Activated CD4-positive, alpha-beta T cell treated with anti-CD3 and anti-CD28 coated beads for 4 hours (primary cell): ENCODE results near the gene PLEKHA8.

Experiments
- DNase-seq, 2 donors: peaks; one replicate each; pipeline ENCODE4 v3.0.0-alpha.2; 2020

Gene PLEKHA8

DNA sequence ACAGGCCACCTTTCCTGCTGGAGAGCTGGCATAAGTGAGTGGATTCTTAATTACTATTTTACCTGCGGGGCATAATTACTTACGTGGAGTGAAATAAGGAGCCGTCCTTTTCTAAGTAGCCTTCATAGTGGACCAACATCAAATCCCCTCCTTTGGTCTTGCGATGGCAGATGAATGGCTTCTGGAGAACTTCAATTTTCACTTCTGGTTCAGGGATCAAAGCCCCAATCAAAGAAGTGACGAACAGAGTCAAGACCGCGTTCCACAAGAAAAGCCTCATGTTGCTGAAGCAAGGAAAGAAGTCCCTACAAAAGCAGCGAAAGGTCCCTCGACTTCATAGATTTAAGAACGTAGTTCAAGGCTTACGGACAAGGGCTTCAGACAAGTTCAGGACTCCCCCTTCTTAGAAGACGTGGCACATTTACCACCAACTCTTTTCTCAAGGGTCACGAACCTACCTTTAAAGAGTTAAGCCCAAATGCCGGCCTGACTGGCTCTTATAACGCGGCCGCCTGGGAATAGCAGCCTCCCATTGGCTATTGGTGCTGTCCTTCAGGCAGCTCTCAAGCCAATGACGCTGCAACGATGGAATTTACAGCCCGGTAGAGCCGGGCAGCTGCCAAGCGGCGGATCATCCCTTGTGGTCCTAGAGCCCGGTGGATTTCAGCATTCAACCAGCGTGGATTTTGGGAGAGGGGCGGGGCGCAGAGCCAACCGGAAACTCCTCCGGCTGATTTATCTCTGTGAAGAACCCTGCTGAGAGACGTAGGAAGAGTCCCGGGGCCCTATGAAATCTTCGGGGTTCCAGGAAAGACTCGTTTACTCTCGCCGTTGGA, 1.8 kb upstream of the PLEKHA8 start, which contains the start of gene FKBP14:
FKBP14 (minus strand) TSS at position 474 of the 836 bp plus-strand sequence; CDS start at position 280, 194 bp downstream.
- peak; percentile 87 to 91 for DNase-seq

DNA sequence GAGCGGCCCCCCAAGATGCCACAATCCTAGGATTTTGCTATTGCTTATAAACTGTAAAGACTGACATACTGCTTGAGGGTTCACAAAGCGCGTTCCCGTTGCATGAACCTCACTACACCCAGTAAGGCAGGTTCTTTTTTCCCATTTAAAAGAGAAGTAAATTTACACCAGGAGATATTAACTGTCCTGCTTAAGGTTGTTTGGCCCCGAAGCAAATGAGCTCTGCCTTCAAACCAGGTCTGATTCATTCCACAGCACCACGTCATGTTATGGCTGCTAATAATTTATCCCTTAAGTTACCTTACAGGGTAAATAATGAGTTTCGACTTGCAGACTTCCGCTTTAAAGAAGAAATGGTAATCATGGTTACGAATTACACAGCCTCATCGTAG, 1.2 kb upstream of the PLEKHA8 start:
- DNase-seq, result peak; percentile 22 to 35

DNA sequence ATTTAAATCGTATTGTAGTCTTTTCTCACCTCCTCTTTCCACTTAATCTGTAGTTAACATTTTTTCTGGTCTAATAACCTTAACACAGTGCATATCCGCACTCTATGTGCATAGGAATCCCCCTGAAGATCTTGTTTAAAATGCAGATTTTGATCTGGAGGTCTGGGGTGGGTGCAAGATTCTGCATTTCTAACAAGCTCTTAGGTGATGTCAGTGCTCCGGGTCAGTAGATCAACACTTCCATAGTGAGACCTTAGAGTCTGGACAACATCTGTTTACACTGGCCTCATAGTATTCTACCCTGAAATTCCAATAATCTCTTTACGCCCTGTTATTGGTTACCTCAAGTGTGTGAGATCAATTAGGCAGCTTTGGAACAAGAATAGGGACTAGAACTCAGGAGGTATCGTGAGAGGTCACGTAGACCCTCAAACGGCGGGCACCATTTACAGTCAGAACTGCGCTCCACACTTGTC, 434 bp upstream of the PLEKHA8 start:
- DNase-seq, result no peak

DNA sequence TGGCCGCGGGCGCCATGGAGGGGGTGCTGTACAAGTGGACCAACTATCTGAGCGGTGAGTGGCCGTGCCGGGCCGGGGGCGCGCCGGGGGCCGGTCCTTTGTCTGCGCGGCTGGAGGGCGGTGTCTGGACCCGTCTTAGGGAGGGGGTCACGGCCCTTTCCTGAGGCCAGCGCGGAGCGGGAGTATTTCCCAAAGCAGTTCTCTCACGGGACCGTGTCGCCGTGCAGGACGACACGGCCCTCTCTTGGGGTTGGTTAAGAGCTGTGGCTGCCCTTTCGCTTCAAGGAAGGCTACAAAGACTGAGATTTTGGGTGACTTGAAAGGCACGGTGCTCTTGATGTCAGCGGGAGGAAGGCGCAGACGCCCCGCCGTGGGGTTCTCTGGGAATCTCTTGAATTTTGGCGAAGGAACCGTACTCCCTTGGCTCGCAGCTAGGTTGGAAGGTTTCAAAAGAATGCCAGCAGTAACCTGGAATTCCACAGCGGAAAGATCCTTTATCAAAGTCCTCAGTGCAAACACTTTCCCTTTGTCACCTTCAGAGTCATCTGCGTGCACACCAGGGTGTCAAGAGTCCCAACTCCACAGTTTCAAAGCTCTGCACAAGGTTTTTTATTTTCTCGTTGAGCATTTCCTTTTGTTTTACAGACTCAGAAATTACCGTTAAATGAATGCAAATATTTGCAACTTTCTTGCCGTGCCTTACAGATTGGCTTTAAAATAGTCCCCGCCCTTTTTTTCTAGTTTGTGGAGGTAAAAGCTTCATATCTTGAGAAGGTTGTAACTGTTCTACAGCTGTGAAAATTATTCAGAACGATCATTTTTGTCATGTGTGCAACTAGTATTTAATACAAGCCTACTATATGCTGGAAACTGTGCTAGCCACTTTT, 780 bp downstream of the PLEKHA8 start:
- DNase-seq, result peak in 1 of 2 donors; percentile 13

DNA sequence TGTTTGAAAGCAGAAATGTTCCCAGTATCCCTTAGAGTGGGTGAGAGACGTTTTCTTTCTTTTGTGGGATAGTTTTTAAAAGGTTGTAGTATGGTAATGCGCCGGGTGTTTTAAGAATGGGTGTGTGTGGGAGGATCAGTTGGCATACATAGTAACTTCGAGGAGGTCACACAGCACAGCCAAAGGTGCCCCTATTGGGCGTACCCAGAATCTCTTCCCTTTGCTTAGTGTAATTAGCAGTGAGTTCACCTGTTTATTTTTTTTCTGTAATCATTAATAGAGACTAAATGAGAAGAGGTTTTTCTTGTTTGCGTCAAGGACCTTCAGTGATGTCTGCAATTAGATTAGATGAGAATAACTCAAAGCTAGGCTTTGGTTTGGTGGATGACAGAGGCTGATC, 1.5 kb downstream of the PLEKHA8 start:
- peak; percentile 16 to 17 for DNase-seq

DNA sequence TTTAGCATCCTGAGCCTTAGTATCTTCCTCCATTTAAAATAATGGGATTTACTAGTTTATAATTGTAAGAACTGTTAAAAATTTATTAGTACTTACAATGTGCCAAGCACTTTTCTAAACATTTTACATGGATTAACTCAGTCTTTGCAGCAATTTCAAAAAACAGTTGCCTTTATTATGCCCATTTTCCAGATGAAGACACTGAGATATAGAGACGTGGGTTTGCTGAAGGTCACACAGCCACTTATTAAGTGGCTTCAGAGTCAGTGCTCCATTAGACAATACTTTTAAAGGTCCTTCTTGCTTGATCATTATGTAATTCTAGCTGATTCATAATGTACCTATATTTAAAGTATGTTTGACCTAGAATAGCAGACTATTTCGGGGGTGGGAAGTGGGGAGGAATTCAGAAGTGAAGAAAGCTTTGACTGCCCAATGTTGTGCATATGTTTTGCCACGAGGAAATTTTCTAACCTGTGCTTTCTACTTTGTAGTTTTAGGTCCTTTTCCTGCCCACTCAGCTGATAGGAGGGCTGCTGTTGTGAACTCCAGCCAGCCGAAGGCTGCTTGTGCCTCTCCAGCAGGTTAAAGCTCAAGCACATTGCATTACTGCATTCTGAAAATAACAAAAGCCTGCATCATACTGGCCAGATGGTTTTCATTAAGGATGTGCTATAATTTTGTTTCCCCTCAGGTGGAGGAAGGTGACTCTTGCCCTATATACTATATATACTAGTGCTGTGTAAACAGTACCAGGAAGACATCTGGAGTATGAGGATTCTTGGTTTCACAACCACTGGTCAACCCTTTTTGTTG, 4.3 kb downstream of the PLEKHA8 start:
- DNase-seq, result no peak

DNA sequence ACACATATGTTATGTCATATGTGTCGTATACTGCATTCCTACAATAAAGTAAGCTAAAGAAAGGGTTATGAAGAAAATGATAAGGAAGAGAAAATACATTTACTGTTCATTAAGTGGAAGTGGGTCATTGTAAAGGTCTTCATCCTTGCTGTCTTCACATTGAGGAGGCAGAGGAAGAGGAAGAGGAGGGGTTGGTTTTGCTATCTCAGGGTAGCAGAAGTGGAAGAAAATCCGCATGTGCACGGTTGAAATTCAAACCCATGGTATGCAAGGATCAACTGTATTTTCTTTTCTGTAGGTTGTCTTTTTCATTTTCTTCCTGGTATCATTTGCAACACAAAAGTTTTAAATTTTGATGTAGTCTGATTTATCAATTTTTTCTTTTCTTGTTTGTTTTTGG, 6.3 kb downstream of the PLEKHA8 start:
- DNase-seq, result no peak

DNA sequence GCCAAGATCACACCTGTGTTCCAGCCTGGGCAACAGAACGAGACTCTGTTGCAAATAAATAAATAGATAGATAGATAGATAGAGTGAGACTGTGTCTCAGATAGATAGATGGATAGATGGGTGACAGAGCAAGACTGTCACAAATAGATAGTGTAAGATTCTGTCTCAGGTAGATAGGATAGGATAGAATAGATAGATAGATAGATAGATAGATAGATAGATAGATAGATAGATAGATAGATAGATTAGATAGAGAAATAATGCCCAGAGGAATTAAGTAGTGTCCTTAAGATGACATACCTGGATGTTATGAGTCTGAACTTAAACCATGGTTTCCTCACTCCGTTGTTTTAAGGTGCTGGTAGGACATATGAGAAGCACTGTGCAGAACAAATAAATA, 8.0 kb downstream of the PLEKHA8 start:
- no peak for DNase-seq

DNA sequence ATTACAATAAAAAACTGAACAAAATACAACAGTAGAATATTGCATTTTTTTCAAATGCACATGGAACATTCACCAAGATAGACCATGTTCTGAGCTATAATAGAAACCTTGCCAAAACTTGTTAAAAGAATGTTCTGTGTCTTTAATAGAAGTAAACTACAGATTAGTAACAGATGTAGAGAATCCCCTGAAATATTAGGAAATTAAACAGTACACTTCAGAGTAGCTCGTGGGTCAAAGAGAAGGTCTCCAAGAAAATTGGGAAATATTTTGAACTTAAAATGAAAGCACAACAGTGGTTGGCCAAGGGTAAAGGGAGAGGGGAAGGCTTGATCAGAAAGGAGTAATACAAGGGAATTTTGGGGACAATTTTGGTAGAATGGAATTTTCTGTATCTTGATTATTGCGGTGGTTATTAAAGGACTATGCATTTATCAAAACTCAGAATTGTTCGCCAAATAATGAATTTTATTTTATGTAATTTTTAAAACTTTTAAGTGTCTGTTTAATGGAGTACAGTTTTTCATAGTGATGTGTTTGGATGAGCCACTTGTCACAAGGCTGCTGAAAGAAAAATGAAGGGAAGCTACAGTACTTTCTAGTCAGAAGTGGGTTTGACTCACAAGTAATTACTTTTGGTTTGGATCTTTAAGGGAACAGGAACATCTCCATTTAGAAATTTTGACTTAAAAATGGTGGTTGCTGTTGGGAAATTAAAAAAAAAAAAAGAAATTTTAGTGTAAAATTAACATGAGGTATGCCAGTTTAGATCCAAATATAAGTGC, 10.2 kb downstream of the PLEKHA8 start:
- DNase-seq, result no peak

DNA sequence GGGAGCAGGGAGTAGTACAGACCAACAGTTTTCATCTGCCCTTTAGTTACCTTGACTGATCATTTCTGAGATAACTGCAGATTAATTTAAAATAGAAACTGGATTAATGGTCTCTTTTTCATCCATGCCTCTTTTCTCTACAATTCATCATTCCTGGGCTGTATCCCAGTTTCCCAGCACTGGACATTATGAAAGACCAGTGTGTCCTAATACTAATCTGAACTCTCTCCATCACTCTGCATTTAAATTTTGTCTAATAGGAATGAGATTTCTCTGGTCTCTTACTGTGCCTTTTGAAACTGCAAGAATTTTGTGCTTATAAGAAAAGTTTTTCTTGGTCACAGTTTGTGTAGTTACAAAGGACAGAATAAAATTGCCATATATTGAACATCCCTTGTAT, 12.7 kb downstream of the PLEKHA8 start:
- no peak for DNase-seq

DNA sequence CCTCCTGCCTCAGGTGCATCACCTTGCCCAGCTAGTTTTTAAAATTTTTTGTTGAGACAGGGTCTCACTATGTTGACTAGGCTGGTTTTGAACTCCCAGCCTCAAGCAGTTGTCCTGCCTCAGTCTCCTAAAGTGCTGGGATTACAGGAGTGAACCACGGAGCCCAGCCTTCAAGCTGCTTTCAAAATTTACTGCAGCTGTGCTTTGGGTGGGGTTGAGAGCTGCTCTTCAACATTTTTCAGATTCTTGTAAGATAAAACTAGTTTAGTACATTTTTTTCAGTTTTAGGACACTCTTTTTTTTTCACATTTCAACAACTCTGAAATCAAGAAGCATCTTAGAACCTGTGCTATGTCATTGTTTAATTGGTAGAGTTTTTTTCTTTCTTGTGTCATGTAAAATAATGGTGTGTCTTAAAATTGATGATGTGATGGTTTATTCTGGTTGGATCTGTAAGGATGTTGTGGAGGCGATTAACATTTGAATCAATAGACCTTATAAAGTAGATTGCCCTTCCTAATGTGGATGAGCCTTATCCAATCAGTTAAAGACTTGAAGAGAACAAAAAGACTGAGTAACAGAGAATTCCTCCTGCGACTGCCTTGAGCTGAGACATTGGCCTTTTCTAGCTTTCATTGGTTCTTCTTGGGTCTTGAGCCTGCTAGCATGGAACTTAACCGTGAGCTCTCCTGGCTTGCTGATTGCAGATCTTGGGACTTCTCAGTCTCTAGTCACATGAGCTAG, 13.5 kb downstream of the PLEKHA8 start:
- DNase-seq, result no peak

DNA sequence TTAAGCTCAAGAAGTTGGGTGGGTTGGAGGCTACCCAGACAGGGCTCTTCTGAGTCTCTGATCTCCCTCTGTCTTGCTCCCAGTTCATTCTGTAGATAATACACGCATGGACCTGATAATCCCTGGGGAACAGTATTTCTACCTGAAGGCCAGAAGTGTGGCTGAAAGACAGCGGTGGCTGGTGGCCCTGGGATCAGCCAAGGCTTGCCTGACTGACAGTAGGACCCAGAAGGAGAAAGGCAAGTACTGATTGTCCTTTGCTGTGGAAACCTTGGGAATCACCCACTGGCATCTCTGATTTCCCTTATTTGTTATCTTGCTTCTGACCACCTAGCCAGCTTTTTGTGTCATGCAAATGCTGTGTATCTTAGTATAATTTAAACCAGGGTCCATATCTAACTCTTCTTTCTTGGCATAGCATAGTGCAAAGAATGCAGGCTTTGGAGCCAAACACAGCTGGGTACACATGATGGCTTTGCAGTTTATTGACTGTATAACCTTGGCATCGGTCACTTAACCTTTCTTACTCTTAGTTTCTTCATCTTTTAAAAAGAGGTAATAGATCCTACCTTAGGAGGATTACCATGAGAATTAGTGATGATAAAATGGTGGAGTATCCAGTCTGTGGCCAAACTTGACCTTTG, 18.0 kb downstream of the PLEKHA8 start:
- no peak for DNase-seq

DNA sequence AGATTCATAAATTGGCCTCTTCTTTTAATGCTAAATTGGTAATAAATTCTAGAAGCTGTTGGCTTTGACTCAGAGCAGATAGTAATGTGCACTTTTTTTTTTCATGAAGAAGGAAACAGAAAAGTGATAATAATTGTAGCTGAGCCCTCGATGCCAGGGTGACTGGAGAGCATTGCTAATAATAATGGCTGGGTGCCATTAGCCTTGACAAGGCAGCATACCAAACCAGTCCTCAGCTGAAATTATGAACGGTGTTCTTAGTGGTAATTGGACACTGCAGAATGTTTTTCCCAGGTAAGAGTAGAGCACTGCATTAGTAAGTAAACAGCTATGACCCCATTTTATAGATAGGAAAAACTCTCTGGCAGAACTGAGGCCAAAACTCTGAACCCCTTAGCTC, 18.9 kb downstream of the PLEKHA8 start:
- DNase-seq, result no peak

DNA sequence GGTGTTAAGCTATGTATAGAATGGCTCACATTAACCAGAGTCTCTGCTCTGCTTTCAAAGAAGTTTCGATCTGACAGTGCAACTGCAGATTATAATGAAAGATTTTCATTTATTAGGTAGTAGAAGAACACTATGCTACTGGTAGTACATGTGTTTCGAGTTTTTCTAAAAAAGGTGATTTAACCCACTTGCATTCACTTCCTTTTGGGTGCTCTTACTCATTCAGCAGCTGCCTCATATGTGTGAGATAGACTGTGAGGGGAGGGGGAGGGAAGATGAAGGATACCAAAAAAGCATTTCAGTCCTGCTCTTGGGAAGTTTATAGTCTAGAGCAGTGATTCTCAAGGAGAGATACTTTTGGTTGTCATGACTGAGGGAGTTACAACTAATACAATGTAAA, 20.4 kb downstream of the PLEKHA8 start:
- DNase-seq, result no peak

DNA sequence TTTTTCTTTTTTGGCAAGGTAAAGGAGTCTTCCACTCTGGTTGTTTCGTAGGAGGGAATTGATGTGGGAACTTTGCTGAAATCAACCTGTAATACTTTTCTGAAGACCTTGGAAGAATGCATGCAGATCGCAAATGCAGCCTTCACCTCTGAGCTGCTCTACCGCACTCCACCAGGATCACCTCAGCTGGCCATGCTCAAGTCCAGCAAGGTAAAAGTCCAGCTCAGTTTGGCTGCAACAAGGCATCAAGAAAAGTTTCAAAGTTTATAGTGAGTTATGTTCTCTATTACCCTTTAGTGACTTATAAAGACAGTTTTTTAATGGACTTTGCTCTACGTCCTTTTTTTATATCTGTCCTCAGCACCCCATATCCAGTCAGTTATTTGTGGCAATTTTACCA, 21.0 kb downstream of the PLEKHA8 start:
- no peak for DNase-seq

DNA sequence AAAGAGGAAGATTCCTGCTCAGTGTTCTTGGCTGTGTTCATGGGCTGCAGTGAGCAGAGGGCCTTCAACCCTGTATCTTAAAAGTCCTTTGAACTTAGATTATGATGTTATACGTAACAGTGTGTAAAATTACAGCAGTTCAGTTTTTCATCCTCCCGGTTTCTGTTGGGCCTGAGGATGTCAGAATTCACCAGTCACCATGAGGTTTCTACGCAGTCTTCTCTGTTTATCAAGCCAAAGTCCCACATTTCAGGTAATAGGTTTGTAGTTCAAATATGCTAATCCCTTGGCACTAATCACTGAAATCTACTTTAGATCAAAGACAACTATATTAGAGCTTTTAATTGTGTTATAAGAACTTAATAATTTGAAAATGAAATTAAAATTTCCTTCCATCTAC, 24.9 kb downstream of the PLEKHA8 start:
- DNase-seq, result no peak

DNA sequence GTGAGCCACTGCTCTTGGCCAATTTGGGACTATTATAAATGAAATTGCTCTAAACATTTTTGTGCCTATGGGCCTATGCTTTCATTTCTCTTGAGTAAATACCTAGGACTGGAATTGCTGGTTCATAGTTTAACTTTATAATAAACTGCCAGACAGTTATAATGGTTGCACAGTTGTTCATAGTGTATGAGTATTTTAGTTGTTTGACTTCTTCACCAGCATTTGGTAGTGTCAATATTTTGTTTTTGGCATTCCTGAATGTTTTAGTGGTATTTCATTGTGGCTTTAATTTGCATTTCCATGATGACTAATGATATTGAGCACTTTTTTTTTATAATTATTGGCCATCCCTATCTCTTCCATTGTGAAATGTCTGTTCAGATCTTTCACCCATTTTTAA, 29.5 kb downstream of the PLEKHA8 start:
- no peak for DNase-seq

DNA sequence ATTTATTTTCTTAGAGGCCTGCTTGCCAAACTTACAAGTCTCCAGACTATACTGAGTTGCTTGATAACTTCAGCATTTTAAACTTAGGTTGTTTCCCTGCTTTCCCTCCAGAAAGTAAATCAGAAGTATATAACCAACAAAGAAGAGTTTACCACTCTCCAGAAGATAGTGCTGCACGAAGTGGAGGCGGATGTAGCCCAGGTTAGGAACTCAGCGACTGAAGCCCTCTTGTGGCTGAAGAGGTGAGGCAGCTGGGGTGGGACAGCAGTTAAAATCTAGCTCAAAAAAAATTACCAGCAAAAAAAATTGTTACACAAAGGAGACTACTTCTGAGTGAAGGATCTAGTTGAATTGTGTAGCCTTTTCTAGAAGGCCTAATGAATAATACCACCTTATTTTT, 33.6 kb downstream of the PLEKHA8 start:
- DNase-seq, result peak; percentile 15 to 33

DNA sequence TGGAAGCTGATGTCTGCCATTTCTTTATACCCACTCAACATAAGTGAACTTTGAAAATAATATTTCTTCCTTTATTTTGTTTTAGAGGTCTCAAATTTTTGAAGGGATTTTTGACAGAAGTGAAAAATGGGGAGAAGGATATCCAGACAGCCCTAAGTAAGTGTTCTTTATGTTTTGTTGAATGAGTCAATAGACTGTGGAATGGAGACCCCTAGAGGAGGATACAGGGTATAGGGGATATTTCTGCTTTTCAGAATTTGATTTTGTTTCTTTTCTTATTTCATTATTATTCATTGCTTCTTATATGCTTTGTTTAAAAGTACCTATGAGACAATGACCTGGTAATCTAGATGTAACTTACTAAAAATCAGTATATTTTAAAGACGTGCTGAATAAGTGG, 34.4 kb downstream of the PLEKHA8 start:
- DNase-seq, result no peak

DNA sequence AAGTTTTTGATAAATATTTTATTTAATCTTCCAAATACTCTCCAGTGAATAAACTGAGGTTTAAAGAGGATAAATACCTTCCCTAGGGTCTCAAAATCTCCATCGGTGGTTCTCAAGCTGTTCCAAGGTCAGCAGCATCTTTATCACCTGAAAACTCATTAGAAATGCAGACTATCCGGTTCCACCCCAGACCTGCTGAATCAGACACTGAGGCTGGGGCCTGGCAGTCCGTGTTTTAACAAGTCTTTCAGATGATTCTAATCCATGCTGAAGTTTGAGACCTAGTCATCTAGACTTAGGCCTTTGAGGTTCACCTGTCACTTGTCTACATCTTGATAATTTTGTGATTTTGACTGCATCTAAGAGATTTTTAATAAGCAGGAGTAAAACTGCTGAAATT, 37.5 kb downstream of the PLEKHA8 start:
- no peak for DNase-seq

DNA sequence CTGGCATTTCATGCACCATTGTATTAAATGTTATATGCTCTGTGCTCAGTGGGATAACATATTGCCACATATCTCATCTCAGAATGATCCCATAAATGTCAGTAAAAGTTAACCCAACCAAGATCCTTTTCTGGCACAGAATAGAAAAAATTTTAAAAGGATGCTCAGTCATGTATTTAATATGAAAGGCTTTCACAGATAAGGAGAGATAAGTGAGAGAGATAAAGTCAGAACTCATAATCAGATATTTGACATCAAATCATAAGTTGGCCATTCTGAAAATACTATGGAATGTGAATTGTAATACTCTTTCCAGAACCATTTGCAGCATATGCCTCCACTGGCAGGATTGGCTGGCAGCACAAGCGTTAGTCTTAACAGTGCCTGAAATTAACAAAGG, 38.5 kb downstream of the PLEKHA8 start:
- DNase-seq, result no peak
